Measurements from ENCODE around the gene FBXW7.

The FBXW7 gene

DNA sequence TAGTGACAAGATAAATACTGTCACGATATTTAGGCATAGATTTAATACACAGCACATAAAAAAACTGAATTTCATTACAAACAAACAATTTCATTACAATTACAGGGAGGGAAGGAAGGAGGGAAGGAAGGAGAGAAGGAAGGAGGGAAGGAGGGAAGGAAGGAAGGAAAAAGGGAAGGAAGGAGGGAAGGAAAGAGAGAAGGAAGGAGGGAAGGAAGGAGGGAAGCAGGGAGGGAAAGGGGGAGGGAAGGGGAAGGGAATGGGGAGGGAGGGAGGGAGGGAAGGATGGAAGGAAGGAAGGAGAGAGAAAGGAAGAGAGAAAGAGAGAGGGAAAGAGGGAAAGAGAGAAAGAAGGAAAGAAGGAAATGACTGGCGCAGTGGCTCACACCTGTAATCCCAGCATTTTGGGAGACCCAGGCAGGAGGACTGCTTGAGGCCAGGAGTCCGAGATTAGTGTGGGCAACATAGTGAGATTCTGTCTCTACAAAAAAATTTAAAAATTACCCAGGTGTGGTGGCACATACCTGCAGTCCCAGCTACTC lies 64.6 kb downstream of the FBXW7 start:
- no peak for DNase-seq (ENCODE audit: low read depth)

- DNase-seq (ENCODE audit: low read depth), result no peak
Measured at GRCh38 chr4:152468408-152468807, 67.5 kb downstream of the FBXW7 start.

GRCh38 chr4:152467101-152467500 lies 68.8 kb downstream of the FBXW7 start:
- DNase-seq (ENCODE audit: low read depth), result no peak

DNA sequence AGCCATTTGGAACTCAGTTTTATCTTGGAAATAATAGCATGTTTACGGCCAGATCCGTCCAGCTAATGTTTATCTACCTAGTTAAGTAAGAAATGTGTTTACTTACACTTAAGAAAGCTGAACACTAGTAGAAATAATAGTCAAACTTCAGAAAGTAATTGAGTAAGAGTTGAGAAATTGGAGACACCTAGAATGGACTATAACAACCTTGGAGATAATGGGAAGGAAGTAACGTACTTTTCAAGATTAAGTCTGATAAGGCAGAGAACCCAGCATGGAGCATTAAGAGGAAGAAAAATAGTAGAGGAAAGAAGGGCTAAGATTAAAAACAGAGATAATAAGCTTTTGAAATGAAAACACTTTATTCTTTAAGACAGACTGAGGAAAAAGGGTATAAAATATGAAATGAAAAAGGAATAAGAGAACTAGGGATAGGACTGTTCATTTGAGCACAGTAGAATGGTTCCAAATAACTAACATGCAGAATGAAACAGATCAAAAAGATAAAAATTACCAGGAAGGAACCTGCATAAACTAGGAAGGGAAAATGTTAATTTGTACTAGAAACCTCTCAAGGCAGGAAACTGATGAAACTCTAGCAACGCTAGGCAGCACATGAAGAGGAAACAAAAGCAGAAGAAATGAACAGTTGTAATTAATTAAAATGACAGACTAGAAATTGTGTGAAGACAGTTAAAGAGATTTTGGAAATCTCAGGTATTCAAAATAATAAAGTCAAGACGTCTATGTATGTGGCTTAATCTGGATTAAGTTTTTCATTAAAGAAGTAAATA lies 71.7 kb downstream of the FBXW7 start:
- no peak for DNase-seq (ENCODE audit: low read depth)

DNA sequence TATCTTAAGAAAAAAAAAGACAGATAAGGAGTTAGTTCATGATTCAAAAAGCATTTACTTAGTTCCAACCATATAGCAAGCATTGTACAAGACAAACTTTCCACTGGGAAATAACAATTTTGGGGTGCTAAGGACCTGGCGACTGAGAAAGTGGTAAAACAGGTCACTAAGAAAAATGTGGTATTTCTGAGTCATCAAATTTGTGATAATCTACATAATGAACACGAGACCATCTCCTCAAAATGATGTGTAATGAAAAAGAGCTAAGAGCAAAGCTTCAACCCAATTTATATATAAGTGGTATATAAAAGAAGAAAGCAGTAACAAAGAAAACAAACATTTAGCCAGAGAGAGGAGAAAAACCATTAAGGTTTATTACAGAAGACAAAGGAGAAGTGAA lies 72.3 kb downstream of the FBXW7 start:
- DNase-seq (ENCODE audit: low read depth), result no peak

GRCh38 chr4:152462695-152463094 lies 73.2 kb downstream of the FBXW7 start:
- DNase-seq (ENCODE audit: low read depth), result no peak

DNA sequence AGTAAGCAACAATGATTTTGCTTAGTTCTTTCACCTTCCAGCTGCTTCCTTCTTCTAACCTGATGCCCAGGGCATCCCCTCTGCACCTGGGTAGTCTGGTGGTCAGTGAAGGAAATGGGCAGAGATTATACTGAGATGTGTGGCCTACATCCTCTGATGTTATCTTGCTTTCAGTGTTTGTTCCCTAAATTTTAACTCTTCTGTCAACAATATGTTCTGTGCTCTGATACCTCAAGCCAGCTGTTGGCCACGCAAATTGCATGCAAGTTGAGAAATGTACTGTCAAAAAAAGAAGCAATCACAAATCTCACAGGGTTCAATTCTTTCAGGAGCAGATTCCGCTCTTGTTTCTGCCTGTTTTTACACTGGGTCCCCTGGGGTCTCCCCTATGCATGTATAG lies 73.8 kb downstream of the FBXW7 start:
- DNase-seq (ENCODE audit: low read depth), result no peak

GRCh38 chr4:152460488-152460887 lies 75.4 kb downstream of the FBXW7 start:
- peak; percentile 42 for DNase-seq (ENCODE audit: low read depth)

DNA sequence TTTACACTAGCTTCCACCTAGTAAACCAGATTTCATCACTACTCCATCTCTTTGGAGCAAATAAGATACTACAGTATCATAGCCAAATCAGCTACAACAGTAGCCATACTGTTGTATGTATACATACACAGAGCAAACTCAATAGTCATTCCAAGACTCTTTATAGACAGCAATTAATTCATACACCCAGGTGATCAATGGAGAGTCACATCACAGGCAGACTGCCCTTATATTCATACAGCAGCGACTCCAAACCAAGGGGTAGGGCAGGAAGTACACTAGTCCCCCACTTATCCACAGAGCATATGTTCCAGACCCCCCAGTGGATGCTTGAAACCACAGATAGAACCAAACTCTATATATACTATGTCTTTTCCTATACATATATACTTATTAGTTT lies 76.6 kb downstream of the FBXW7 start:
- no peak for DNase-seq (ENCODE audit: low read depth)

DNA sequence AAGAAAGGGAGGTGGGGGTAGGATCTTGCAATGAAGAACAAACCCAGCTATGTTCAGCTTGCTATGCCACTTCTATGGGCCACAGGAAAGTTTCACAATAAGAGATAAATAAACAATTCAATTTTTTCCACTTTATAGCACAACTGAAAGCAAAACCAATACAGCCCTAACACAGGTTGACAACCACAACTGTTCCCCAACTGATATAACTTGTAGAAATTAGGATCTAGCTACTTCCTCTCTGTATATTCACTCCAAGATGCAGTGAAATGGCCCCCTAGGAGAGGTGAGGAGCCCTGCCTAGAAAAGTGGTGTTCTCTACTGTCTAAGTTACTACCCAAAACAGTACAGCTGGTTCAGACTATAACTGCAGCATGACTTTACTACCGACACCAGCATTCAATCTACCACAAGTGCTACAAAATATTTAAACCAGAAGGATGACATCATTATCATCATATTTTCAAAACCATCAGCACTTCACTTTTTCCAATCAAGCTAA lies 77.0 kb downstream of the FBXW7 start:
- DNase-seq (ENCODE audit: low read depth), result no peak

DNA sequence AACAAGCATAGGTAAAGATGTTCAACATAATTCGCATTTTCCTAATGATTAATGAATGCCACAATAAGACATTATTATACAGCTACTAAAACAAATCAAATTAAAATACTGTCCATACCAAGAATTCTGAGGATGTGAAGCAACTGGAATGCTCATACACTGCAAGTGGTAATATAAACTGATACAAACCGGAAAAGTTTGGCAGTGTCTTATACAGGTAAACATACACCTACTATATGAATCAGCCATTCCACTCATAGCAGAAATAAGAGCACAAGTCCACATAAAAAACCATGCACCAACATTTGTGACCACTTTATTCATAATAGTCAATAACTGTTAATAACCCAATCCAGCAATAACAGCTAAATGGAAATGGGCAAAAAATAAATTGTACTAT lies 79.3 kb downstream of the FBXW7 start:
- no peak for DNase-seq (ENCODE audit: low read depth)

- DNase-seq (ENCODE audit: low read depth), result no peak
Measured at GRCh38 chr4:152455311-152455710, 80.6 kb downstream of the FBXW7 start.

DNA sequence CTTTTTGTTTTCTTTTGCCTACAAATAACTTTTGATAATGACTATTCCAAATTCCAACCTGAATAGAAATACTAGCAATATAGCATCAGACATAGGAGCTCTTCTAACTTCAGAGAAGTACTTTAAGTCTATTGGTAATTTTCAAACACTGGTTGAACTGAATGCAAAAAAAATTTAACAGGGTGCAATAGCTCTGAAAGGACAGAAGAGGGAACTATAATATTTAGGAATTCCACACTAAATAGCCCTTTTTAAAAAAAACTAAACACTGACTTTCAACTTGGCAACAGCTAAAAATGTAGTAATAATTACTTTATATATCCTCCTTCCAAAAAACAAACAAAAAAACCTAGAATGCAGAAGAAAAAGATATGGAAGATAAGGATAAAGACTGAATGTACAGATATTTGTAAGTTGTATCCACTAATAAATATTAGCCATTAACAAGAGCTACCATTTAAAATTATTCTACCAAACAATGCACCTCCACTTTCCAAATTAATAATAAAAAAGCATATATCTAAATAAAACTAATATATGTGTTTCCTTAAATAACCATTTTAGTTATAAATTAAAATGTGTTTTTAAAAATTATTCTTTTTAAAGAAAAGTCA lies 81.4 kb downstream of the FBXW7 start:
- DNase-seq (ENCODE audit: low read depth), result no peak

GRCh38 chr4:152451496-152451895 lies 84.4 kb downstream of the FBXW7 start:
- DNase-seq (ENCODE audit: low read depth), result no peak

GRCh38 chr4:152448854-152449253 lies 87.0 kb downstream of the FBXW7 start:
- no peak for DNase-seq (ENCODE audit: low read depth)

DNA sequence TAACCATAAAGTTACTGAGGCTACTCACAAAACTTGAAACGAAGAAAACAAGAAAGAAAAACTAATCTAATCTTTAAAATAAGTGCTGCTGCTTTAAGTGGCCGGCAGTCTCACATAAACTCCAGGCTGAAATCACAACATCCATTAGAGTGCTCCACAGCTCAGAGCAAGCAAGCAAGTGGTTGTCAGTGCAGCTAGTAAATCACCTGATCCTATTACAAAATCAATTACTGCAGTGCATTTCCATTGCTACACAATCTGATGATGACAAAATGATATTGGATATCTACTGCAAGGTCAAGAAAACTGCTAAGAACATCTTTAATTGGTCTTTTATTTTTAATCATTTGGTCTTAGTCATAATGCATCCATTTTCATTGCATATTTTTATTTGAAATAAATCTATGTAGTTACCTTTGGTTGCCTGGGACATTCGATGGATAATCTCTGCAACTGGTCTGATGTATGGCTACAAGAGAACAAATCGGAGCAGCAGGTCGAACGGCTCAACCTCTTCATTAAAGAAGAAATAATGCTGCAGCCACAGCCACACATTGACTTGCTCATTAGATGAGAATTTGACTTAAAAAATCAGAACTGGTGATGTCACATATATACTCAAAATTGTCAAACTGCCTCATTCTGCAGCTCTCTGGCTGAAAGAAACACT lies 87.7 kb downstream of the FBXW7 start:
- DNase-seq (ENCODE audit: low read depth), result no peak

GRCh38 chr4:152443859-152444258 lies 92.0 kb downstream of the FBXW7 start:
- no peak for DNase-seq (ENCODE audit: low read depth)

DNA sequence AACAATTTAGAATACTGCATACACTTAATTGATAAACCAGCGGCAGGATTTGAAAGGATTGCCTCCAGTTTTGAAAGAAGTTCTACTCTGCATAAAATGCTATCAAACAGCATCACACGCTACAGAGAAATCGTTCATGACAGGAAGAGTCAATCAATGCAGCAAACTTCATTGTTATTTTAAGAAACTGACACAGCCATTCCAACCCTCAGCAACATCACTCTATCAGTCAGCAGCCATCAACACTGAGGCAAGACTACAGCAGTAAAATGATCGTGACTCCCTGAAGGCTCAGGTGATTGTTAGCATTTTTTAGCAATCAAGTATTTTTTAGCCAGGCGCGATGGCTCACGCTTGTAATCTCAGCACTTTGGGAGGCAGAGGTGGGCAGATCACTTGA lies 98.3 kb downstream of the FBXW7 start:
- DNase-seq (ENCODE audit: low read depth), result no peak

- DNase-seq (ENCODE audit: low read depth), result no peak
Measured at GRCh38 chr4:152436384-152436783, 99.5 kb downstream of the FBXW7 start.

DNA sequence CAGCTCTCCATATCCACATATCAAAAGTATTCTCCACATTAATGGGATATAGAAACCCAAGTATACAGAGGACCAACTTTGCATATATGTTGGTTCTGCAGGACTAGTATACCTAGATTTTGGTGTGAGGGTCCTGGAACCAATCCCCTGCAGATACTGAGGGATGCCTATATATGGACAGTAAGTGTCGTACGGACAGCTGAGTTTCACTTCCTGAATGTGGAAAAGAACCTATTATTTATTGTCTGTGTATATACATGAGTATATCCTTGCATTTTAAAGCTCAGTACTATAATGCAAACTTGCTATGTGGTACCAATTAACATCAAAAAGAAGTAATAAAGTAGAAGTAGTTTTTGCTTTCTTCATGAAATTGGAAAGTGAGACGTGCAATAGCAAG lies 101.9 kb downstream of the FBXW7 start:
- DNase-seq (ENCODE audit: low read depth), result no peak

- DNase-seq (ENCODE audit: low read depth), result no peak
Measured at GRCh38 chr4:152431784-152432183, 104.1 kb downstream of the FBXW7 start.

DNA sequence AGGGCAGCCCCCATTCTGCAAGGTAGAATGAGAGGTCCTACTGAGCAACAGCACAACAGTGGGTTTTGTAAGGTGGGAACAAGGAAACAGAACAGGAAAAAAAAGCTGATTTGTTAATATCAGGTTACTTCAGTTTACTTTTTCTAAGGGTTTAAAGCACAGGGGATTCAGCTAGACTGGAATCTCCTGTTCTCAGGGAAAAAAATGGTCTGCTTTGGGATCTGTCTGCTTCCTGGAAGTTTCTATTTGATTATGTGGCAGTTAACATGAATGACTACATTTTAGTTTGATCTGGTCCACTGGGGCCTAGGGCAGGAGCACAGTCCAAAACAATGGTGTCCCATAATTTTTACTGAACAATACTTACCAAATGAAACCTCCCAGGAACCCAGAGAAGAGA lies 104.6 kb downstream of the FBXW7 start:
- no peak for DNase-seq (ENCODE audit: low read depth)

- DNase-seq (ENCODE audit: low read depth), result no peak
Measured at GRCh38 chr4:152430507-152430906, 105.4 kb downstream of the FBXW7 start.

Measured in GM04503 (cell line).